ENCODE data around the gene GALNT12. TPM values are rescaled to one million over a fixed set of nuclear protein-coding genes. Genes with fewer than 3 reads are reported as not detected.

The GALNT12 gene
- polyA plus RNA-seq, 1 donor (not counting 4 experiments of a cell fraction or from before 2014, with no cell fraction given), result 1.8 TPM

GRCh38 chr9:98874721-98875255 is 67.3 kb downstream of the GALNT12 start:
- H3K9me3 ChIP-seq (ENCODE audit: control insufficient read depth, low read depth, low read length), result no peaks in the 10 kb centered on the region
- H2AFZ ChIP-seq (ENCODE audit: control insufficient read depth, low read length), result no peak overlapping the region
- H3K4me3 ChIP-seq (ENCODE audit: control insufficient read depth in 2 of 3, extremely low read depth in 1 of 3, insufficient read depth in 2 of 3, low read depth in 1 of 3, low read length in 3 of 3), result no peak overlapping the region
- no peak for FAIRE-seq
- no peaks in the 10 kb centered on the region for H3K4me1 ChIP-seq (ENCODE audit: control insufficient read depth, extremely low read depth, insufficient read depth, low read length)
- H3K27me3 ChIP-seq (ENCODE audit: control insufficient read depth, extremely low read depth, insufficient read depth, low read length), result peaks cover 5% of the 10 kb centered on the region
- H3K27ac ChIP-seq (ENCODE audit: control insufficient read depth, insufficient read depth, low read length), result no peak overlapping the region
- no peaks in the 10 kb centered on the region for H3K79me2 ChIP-seq (ENCODE audit: control insufficient read depth, insufficient read depth, low read length)
- no peaks in the 10 kb centered on the region for H4K20me1 ChIP-seq (ENCODE audit: control insufficient read depth, extremely low read depth, insufficient read depth, low read length)
- no peak overlapping the region for H3K9ac ChIP-seq (ENCODE audit: control insufficient read depth, extremely low read depth, insufficient read depth, low read length)
- TF ChIP-seq CTCF (optimal IDR thresholded peaks at IDR 0.05 in 1 of 3, IDR thresholded peaks at IDR 0.05 in 1 of 3, conservative IDR thresholded peaks at IDR 0.05 in 1 of 3; ENCODE audit: extremely low read depth in 1 of 3, insufficient read depth in 2 of 3, low read length in 3 of 3) (no peak), EZH2 (IDR thresholded peaks at IDR 0.05; ENCODE audit: low read length) (no peak)
- no peak for DNase-seq (ENCODE audit: low read depth, low spot score)
- H3K4me2 ChIP-seq (ENCODE audit: control insufficient read depth, extremely low read depth, insufficient read depth, low read depth, low read length), result no peak overlapping the region
- no peaks in the 10 kb centered on the region for H3K9me1 ChIP-seq (ENCODE audit: control insufficient read depth, extremely low read depth, insufficient read depth, low read length)
- H3K36me3 ChIP-seq (ENCODE audit: control insufficient read depth in 2 of 2, extremely low read depth in 1 of 2, insufficient read depth in 2 of 2, low read length in 2 of 2), result no peaks in the 10 kb centered on the region
- dilution Hi-C loops (cut with MboI; ENCODE audit: extremely low pct_ligation_motif_present, low sequenced_read_pairs), result no loop called here

- FAIRE-seq (no peak), DNase-seq (ENCODE audit: low read depth, low spot score) (no peak)
- no peaks in the 10 kb centered on the region for H3K9me1 ChIP-seq (ENCODE audit: control insufficient read depth, extremely low read depth, insufficient read depth, low read length)
- H3K9me3 ChIP-seq (ENCODE audit: control insufficient read depth, low read depth, low read length), result no peaks in the 10 kb centered on the region
- peaks cover 10% of the 10 kb centered on the region for H3K27me3 ChIP-seq (ENCODE audit: control insufficient read depth, extremely low read depth, insufficient read depth, low read length)
- H3K4me2 ChIP-seq (ENCODE audit: control insufficient read depth, extremely low read depth, insufficient read depth, low read depth, low read length), result no peak overlapping the region
- H3K79me2 ChIP-seq (ENCODE audit: control insufficient read depth, insufficient read depth, low read length), result no peaks in the 10 kb centered on the region
- H3K4me3 ChIP-seq (ENCODE audit: control insufficient read depth in 2 of 3, extremely low read depth in 1 of 3, insufficient read depth in 2 of 3, low read depth in 1 of 3, low read length in 3 of 3), result no peak overlapping the region
- no peak overlapping the region for H2AFZ ChIP-seq (ENCODE audit: control insufficient read depth, low read length)
- dilution Hi-C loops (cut with MboI; ENCODE audit: extremely low pct_ligation_motif_present, low sequenced_read_pairs), result no loop called here
- TF ChIP-seq CTCF (optimal IDR thresholded peaks at IDR 0.05 in 1 of 3, IDR thresholded peaks at IDR 0.05 in 1 of 3, conservative IDR thresholded peaks at IDR 0.05 in 1 of 3; ENCODE audit: extremely low read depth in 1 of 3, insufficient read depth in 2 of 3, low read length in 3 of 3) (no peak), EZH2 (IDR thresholded peaks at IDR 0.05; ENCODE audit: low read length) (no peak)
- no peaks in the 10 kb centered on the region for H4K20me1 ChIP-seq (ENCODE audit: control insufficient read depth, extremely low read depth, insufficient read depth, low read length)
- no peak overlapping the region for H3K9ac ChIP-seq (ENCODE audit: control insufficient read depth, extremely low read depth, insufficient read depth, low read length)
- no peaks in the 10 kb centered on the region for H3K36me3 ChIP-seq (ENCODE audit: control insufficient read depth in 2 of 2, extremely low read depth in 1 of 2, insufficient read depth in 2 of 2, low read length in 2 of 2)
- no peak overlapping the region for H3K27ac ChIP-seq (ENCODE audit: control insufficient read depth, insufficient read depth, low read length)
- H3K4me1 ChIP-seq (ENCODE audit: control insufficient read depth, extremely low read depth, insufficient read depth, low read length), result no peaks in the 10 kb centered on the region
These were observed 68.1 kb downstream of the GALNT12 start for GRCh38 chr9:98875536-98875935.
